Endodermal cell (in vitro differentiated cells): ENCODE data around the gene CDC42BPB. TPM values are rescaled to one million over a fixed set of nuclear protein-coding genes. Genes with fewer than 3 reads are reported as not detected.

Experiments used
- DNase-seq: peaks from one replicate; pipeline ENCODE4 v3.0.0-alpha.2; 2017
- H3K27ac ChIP-seq: 2 replicates; pipeline ENCODE4 v1.5.1; 2013; ENCODE audit warnings: mild to moderate bottlenecking, low read depth, low read length, moderate library complexity
- H3K27me3 ChIP-seq: 2 replicates; pipeline ENCODE4 v1.6.1; 2013; ENCODE audit warnings: mild to moderate bottlenecking, low read length, moderate library complexity; ENCODE audit not compliant: insufficient read depth, control insufficient read depth, poor library complexity, severe bottlenecking
- H3K36me3 ChIP-seq: 2 replicates; pipeline ENCODE4 v1.7.0; 2013; ENCODE audit warnings: mild to moderate bottlenecking, low read length, moderate library complexity; ENCODE audit not compliant: control insufficient read depth, insufficient read depth
- H3K4me1 ChIP-seq: one replicate; pipeline ENCODE4 v1.7.0; 2013; ENCODE audit warnings: low read length; ENCODE audit not compliant: control insufficient read depth, insufficient read depth
- H3K4me3 ChIP-seq: 2 replicates; pipeline ENCODE4 v1.5.1; 2013; ENCODE audit warnings: mild to moderate bottlenecking, low read length, moderate library complexity
- H3K9ac ChIP-seq: 2 replicates; pipeline ENCODE4 v1.6.1; 2013; ENCODE audit warnings: mild to moderate bottlenecking, low read length, moderate library complexity; ENCODE audit not compliant: poor library complexity, severe bottlenecking; ENCODE audit errors: extremely low read depth
- H3K9me3 ChIP-seq: 2 replicates; pipeline ENCODE4 v1.6.1; 2013; ENCODE audit warnings: mild to moderate bottlenecking, low read length, moderate library complexity; ENCODE audit not compliant: control insufficient read depth
- H3K27ac Mint-ChIP-seq: 2 replicates; pipeline ENCODE4 v1.8.0; 2020; ENCODE audit warnings: mixed read lengths
- H3K27me3 Mint-ChIP-seq: 2 replicates; pipeline ENCODE4 v1.8.0; 2021; ENCODE audit warnings: mild to moderate bottlenecking, mixed read lengths; ENCODE audit not compliant: insufficient read depth
- H3K36me3 Mint-ChIP-seq: 2 replicates; pipeline ENCODE4 v1.8.0; 2020; ENCODE audit warnings: low read depth, mixed read lengths
- H3K4me1 Mint-ChIP-seq: 2 replicates; pipeline ENCODE4 v1.8.0; 2020; ENCODE audit warnings: mixed read lengths
- H3K4me3 Mint-ChIP-seq: 2 replicates; pipeline ENCODE4 v1.8.0; 2020; ENCODE audit warnings: mild to moderate bottlenecking, moderate library complexity, mixed read lengths
- H3K9me3 Mint-ChIP-seq: 2 replicates; pipeline ENCODE4 v1.8.0; 2020; ENCODE audit warnings: mild to moderate bottlenecking, mixed read lengths
- WGBS, 2 experiments: methylation state at CpG; one replicate each; pipeline versions ENCODE4 v1.1.5 to v1.1.7; 2013; ENCODE audit warnings: missing lambda C conversion rate in 2 of 2, mixed read lengths in 1 of 2; ENCODE audit not compliant: insufficient coverage in 1 of 2, insufficient read length in 1 of 2; 5-methylcytosine and 5-hydroxymethylcytosine counted together
- total RNA-seq, 2 donors: library from RNA; stranded (reverse); fragmentation: NEBNext Ultra II Directional in 1 of 2; extraction: Animal tissue kit (Norgen Biotek cat#: 25700) in 1 of 2; gene quantifications; 2 replicates in 1 of 2; 3 replicates in 1 of 2; pipeline ENCODE4 v1.2.1, GENCODE V29; 2021
- TF ChIP-seq, protein P1 (sequence below): fragments of 200-600 bp; sonication (generic); conservative IDR thresholded peaks from 2 replicates; pipeline ENCODE4 v1.5.0; 2021; ENCODE audit warnings: antibody characterized with exemption, mild to moderate bottlenecking

Gene CDC42BPB
- total RNA-seq, 2 donors from 2014 or later, result 120 to 123 TPM

DNA sequence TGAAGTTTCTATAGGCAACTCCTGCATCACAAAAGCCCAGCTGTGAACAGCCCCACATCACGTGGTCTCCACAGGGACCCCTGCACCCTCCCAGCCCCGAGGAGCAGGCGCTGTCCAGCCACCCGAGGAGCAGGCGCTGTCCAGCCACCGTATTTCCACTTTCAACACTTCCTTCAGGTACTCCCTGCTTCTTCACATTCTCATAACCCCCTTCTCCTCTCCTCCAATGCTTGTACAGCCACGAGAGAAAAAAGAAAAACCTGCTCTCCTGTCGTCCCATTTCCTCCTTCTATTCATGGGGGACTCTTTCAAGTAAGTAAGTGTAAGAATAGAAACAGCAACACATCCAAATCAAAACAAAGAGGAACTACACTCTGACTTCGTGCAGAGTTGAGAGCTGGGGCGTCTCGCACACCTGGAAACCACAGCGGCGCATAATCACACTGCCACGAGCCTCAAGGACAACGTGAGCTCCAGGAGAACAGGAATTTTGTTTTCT lies 11.9 kb downstream of the CDC42BPB start:
- 87 to 91% methylated on average over 9 to 14 of the region's 15 CpGs for WGBS, 2 experiments
- DNase-seq, result no peak
- Mint-ChIP-seq H3K4me1 (peaks cover 10% of the 10 kb centered on the region), H3K4me3 (no peak overlapping the region), H3K9me3 (no peaks in the 10 kb centered on the region), H3K27me3 (no peaks in the 10 kb centered on the region), H3K27ac (peak overlapping the region; percentile 23), H3K36me3 (peaks cover 32% of the 10 kb centered on the region)
- TF ChIP-seq, protein P1, sequence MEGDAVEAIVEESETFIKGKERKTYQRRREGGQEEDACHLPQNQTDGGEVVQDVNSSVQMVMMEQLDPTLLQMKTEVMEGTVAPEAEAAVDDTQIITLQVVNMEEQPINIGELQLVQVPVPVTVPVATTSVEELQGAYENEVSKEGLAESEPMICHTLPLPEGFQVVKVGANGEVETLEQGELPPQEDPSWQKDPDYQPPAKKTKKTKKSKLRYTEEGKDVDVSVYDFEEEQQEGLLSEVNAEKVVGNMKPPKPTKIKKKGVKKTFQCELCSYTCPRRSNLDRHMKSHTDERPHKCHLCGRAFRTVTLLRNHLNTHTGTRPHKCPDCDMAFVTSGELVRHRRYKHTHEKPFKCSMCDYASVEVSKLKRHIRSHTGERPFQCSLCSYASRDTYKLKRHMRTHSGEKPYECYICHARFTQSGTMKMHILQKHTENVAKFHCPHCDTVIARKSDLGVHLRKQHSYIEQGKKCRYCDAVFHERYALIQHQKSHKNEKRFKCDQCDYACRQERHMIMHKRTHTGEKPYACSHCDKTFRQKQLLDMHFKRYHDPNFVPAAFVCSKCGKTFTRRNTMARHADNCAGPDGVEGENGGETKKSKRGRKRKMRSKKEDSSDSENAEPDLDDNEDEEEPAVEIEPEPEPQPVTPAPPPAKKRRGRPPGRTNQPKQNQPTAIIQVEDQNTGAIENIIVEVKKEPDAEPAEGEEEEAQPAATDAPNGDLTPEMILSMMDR, result no peak
- peak overlapping the region; percentile 16 for H3K27ac ChIP-seq
- H3K9ac ChIP-seq, result no peak overlapping the region
- peaks cover 24% of the 10 kb centered on the region for H3K36me3 ChIP-seq
- H3K9me3 ChIP-seq, result no peaks in the 10 kb centered on the region
- no peaks in the 10 kb centered on the region for H3K27me3 ChIP-seq
- no peaks in the 10 kb centered on the region for H3K4me1 ChIP-seq
- H3K4me3 ChIP-seq, result no peak overlapping the region

DNA sequence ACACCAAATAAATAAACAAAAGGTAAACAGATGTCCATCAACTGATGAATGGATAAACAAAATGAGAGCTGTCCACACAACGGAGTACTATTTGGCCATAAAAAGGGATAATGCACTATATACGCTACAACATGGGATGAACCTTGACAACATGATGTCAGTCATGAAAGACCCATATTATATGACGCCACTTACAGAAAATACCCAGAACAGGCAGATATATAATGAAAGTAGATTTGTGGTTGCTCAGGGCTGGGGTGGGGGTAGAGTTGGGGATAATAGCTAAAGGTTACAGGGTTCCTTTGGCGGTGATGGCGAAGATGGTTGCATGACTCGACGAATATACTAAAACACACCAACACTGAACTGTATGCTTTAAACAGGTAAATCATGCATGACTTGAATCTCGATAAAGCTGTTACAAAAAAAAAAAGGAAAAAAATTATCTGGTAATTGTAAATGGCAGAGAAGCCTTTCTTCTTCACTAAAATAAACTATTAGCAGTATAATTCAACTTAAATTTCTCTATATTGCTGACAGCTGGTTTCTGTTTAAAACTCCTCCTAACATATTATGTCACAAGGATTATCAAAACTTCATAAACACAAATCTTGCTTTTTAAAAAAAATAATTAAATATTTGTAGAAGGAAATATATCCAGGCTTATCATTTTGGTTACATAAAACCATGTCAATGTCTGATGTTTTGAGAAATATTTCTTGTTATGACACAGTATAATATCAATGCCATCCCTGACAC lies 13.9 kb downstream of the CDC42BPB start:
- peaks cover 33% of the 10 kb centered on the region for H3K36me3 Mint-ChIP-seq
- H3K4me3 ChIP-seq, result no peak overlapping the region
- H3K36me3 ChIP-seq, result peaks cover 24% of the 10 kb centered on the region
- no peak overlapping the region for H3K27ac Mint-ChIP-seq
- H3K27me3 ChIP-seq, result no peaks in the 10 kb centered on the region
- no peak for DNase-seq
- TF ChIP-seq, protein P1, result no peak
- no peak overlapping the region for H3K9ac ChIP-seq
- H3K9me3 ChIP-seq, result no peaks in the 10 kb centered on the region
- no peak overlapping the region for H3K4me3 Mint-ChIP-seq
- 97 to 100% methylated on average over 2 to 7 of the region's 8 CpGs for WGBS, 2 experiments
- H3K4me1 ChIP-seq, result no peaks in the 10 kb centered on the region
- H3K27me3 Mint-ChIP-seq, result no peaks in the 10 kb centered on the region
- H3K4me1 Mint-ChIP-seq, result peaks cover 10% of the 10 kb centered on the region
- no peak overlapping the region for H3K27ac ChIP-seq
- no peaks in the 10 kb centered on the region for H3K9me3 Mint-ChIP-seq

DNA sequence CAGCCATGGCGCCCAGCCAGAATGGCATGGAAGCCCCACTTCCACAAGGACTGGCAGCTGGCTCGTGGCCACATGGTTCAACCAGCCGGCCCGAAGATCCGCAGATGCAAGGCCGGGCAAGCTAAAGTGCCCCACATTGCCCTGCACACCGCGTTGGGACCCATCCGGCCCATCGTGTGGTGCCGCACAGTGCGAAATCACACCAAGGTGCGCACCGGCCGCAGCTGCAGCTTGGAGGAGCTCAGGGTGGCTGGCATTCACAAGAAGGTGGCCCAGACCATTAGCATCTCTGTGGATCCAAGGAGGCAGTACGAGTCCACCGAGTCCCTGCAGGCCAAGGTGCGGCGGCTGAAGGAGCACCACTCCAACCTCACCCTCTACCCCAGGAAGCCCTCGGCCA lies 15.9 kb downstream of the CDC42BPB start:
- H3K27ac ChIP-seq, result no peak overlapping the region
- WGBS, 2 experiments, result 95% methylated on average over 14 to 20 of the region's 20 CpGs
- peaks cover 24% of the 10 kb centered on the region for H3K36me3 ChIP-seq
- Mint-ChIP-seq H3K27ac (no peak overlapping the region), H3K9me3 (no peaks in the 10 kb centered on the region), H3K27me3 (no peaks in the 10 kb centered on the region), H3K4me3 (no peak overlapping the region), H3K36me3 (peaks cover 28% of the 10 kb centered on the region), H3K4me1 (peaks cover 10% of the 10 kb centered on the region)
- no peak overlapping the region for H3K9ac ChIP-seq
- TF ChIP-seq, protein P1, result no peak
- DNase-seq, result no peak
- H3K4me1 ChIP-seq, result no peaks in the 10 kb centered on the region
- no peaks in the 10 kb centered on the region for H3K27me3 ChIP-seq
- no peak overlapping the region for H3K4me3 ChIP-seq
- H3K9me3 ChIP-seq, result no peaks in the 10 kb centered on the region
